Measurements from ENCODE around the gene RRN3.
A peak's percentile ranks its signal among the peaks of the same experiment; 100 is the strongest.
"Not testable (repeated sequence)": the region's sequence is repeated elsewhere in the genome, so short reads cannot be mapped to it uniquely, and the experiment has no call there.

The RRN3 gene

GRCh38 chr16:15028345-15028715, 65.7 kb downstream of the RRN3 start:
- DNase-seq (ENCODE audit: low read depth in 3 of 3), result not testable (repeated sequence)

- DNase-seq (ENCODE audit: low read depth in 3 of 3), result not testable (repeated sequence)
These were observed 66.3 kb downstream of the RRN3 start for GRCh38 chr16:15027503-15028344.

- DNase-seq (ENCODE audit: low read depth in 3 of 3), result not testable (repeated sequence)
These were observed 67.0 kb downstream of the RRN3 start for GRCh38 chr16:15027051-15027450.

- DNase-seq (ENCODE audit: low read depth in 3 of 3), result not testable (repeated sequence)
These were observed 68.7 kb downstream of the RRN3 start for GRCh38 chr16:15025234-15025951.

- not testable (repeated sequence) for DNase-seq (ENCODE audit: low read depth in 3 of 3)
These were observed 69.2 kb downstream of the RRN3 start for GRCh38 chr16:15024858-15025199.

- DNase-seq (ENCODE audit: low read depth in 3 of 3), result not testable (repeated sequence)
These were observed 70.5 kb downstream of the RRN3 start for GRCh38 chr16:15023381-15024077.

- peak in 2 of 3 experiments; percentile 18 to 28 for DNase-seq (ENCODE audit: low read depth in 3 of 3)
These were observed 71.9 kb downstream of the RRN3 start for GRCh38 chr16:15022194-15022593.

GRCh38 chr16:15021429-15021828, 72.6 kb downstream of the RRN3 start:
- not testable (repeated sequence) for DNase-seq (ENCODE audit: low read depth in 3 of 3)

GRCh38 chr16:15016951-15017580, 77.0 kb downstream of the RRN3 start:
- DNase-seq (ENCODE audit: low read depth in 3 of 3), result not testable (repeated sequence)

GRCh38 chr16:15016354-15016753, 77.7 kb downstream of the RRN3 start:
- DNase-seq (ENCODE audit: low read depth in 3 of 3), result not testable (repeated sequence)

- not testable (repeated sequence) for DNase-seq (ENCODE audit: low read depth in 3 of 3)
These were observed 78.4 kb downstream of the RRN3 start for GRCh38 chr16:15015671-15016070.

GRCh38 chr16:15012941-15013340, 81.1 kb downstream of the RRN3 start:
- not testable (repeated sequence) for DNase-seq (ENCODE audit: low read depth in 3 of 3)
